ENCODE results near the gene PRDM11. TPM values are rescaled to one million over a fixed set of nuclear protein-coding genes. Genes with fewer than 3 reads are reported as not detected.
A peak's percentile ranks its signal among the peaks of the same experiment; 100 is the strongest.

The PRDM11 gene
- total RNA-seq, 1 experiment from 2014 or later, result 8.3 TPM

- CTCF ChIA-PET, result interaction anchor here (0.6 to 2.5 kb wide), 52 partner anchors 8 to 1138 kb away, joined by 3 to 58 read pairs (median 5); partner anchors contain the start of genes CHRM4 and SYT13
- Mint-ChIP-seq H3K27ac (no peak overlapping the region), H3K4me1 (0 out of 2 replicates have a peak, but pooled peaks cover 3% of the 10 kb centered on the region), H3K9me3 (peaks cover 3% of the 10 kb centered on the region), H3K36me3 (no peaks in the 10 kb centered on the region), H3K4me3 (no peak overlapping the region), H3K27me3 (ENCODE audit: low read depth) (no peaks in the 10 kb centered on the region; the same call in 1 of the 2 replicates)
- ATAC-seq (no peak), DNase-seq (ENCODE audit: low spot score) (no peak)
- POLR2A ChIA-PET, result interaction anchor here (0.5 kb wide), 1 partner anchor 530 kb away, joined by 3 read pairs; no protein-coding TSS in a partner anchor
- TF ChIP-seq NR2C2 (CRISPR knock-in tag; IDR thresholded peaks at IDR 0.05) (no peak), GABPB1 (CRISPR knock-in tag; IDR thresholded peaks at IDR 0.05) (no peak), ZNF423 (CRISPR knock-in tag; IDR thresholded peaks at IDR 0.05) (no peak), RELA (CRISPR knock-in tag; IDR thresholded peaks at IDR 0.05; ENCODE audit: borderline replicate concordance) (no peak), GTF2I (CRISPR knock-in tag; conservative IDR thresholded peaks at IDR 0.05) (no peak)
These were observed 106.4 kb downstream of the PRDM11 start for GRCh38 chr11:45252877-45253276.

GRCh38 chr11:45253640-45254039 lies 107.2 kb downstream of the PRDM11 start:
- ATAC-seq (no peak), DNase-seq (ENCODE audit: low spot score) (no peak)
- POLR2A ChIA-PET, result no interaction called here
- Mint-ChIP-seq H3K27ac (no peak overlapping the region), H3K9me3 (peaks cover 3% of the 10 kb centered on the region), H3K4me1 (0 out of 2 replicates have a peak, but pooled peaks cover 3% of the 10 kb centered on the region), H3K36me3 (no peaks in the 10 kb centered on the region), H3K27me3 (ENCODE audit: low read depth) (no peaks in the 10 kb centered on the region; the same call in 1 of the 2 replicates), H3K4me3 (no peak overlapping the region)
- CTCF ChIA-PET, result interaction anchor here (1.2 to 2.5 kb wide), 6 partner anchors 11 to 143 kb away, joined by 3 to 58 read pairs (median 34); partner anchors contain the start of gene SYT13
- TF ChIP-seq USF2 (CRISPR knock-in tag; IDR thresholded peaks at IDR 0.05) (peak; percentile 66), E2F5 (CRISPR knock-in tag; IDR thresholded peaks at IDR 0.05) (no peak), ZNF138 (CRISPR knock-in tag; conservative IDR thresholded peaks at IDR 0.05) (no peak), SOX15 (CRISPR knock-in tag; IDR thresholded peaks at IDR 0.05) (no peak), FOXP1 (CRISPR knock-in tag; IDR thresholded peaks at IDR 0.05; ENCODE audit: borderline replicate concordance) (no peak), SMAD4 (CRISPR knock-in tag; IDR thresholded peaks at IDR 0.05) (no peak), HMGXB4 (CRISPR knock-in tag; IDR thresholded peaks at IDR 0.05) (no peak), ATF1 (CRISPR knock-in tag; IDR thresholded peaks at IDR 0.05) (no peak), ZBTB21 (CRISPR knock-in tag; IDR thresholded peaks at IDR 0.05; ENCODE audit: borderline replicate concordance) (no peak), ETV6 (CRISPR knock-in tag; IDR thresholded peaks at IDR 0.05) (no peak), TEAD4 (CRISPR knock-in tag; IDR thresholded peaks at IDR 0.05) (no peak), ZNF317 (CRISPR knock-in tag; IDR thresholded peaks at IDR 0.05; ENCODE audit: borderline replicate concordance, low read depth) (no peak), E2F4 (CRISPR knock-in tag; IDR thresholded peaks at IDR 0.05; ENCODE audit: borderline replicate concordance, low read depth) (no peak), FOXP4 (CRISPR knock-in tag; IDR thresholded peaks at IDR 0.05) (no peak), NFYB (CRISPR knock-in tag; conservative IDR thresholded peaks at IDR 0.05; ENCODE audit: low read depth) (peak; percentile 31)
